PC-9 (cell line): Measurements from ENCODE around the gene TNK1. TPM values are rescaled to one million over a fixed set of nuclear protein-coding genes. Genes with fewer than 3 reads are reported as not detected.

ENCODE experiments used
- BruUV-seq: library from RNA; stranded (reverse); fragments of 400-500 nt; replicated peaks from 2 replicates; lab custom pipeline; 2021; lab: Mats Ljungman, UMichigan
- CTCF ChIA-PET: fragments of 300-600 bp; sonication (Branson Sonifier 250); formaldehyde crosslinking; loops from one replicate; lab custom pipeline; 2022; ENCODE audit warnings: antibody characterized with exemption; lab: Charles Lee
- POLR2A ChIA-PET: fragments of 300-600 bp; sonication (Branson Sonifier 250); formaldehyde crosslinking; loops from one replicate; lab custom pipeline; 2022; ENCODE audit warnings: antibody characterized with exemption; ENCODE audit not compliant: unreplicated experiment; lab: Charles Lee
- DNase-seq, 2 experiments: peaks; one replicate each; pipeline versions ENCODE4 v3.0.0 to v3.0.0-alpha.2; 2015 to 2022; ENCODE audit warnings: mixed read lengths in 1 of 2
- H2AFZ ChIP-seq: fragments of 200-600 bp; sonication (generic); 2 replicates; pipeline ENCODE4 v1.8.1; 2017; ENCODE audit warnings: antibody characterized with exemption
- H3F3A ChIP-seq: fragments of 200-600 bp; sonication (generic); 2 replicates; pipeline ENCODE4 v1.8.1; 2017; ENCODE audit warnings: antibody characterized with exemption, mild to moderate bottlenecking, low read depth; ENCODE audit not compliant: insufficient read depth
- H3K27ac ChIP-seq: fragments of 200-600 bp; sonication (generic); 2 replicates; pipeline ENCODE4 v1.6.1; 2016; ENCODE audit warnings: mixed run types
- H3K27me3 ChIP-seq: fragments of 200-600 bp; sonication (generic); 2 replicates; pipeline ENCODE4 v1.6.1; 2016; ENCODE audit warnings: low read depth, mixed run types; ENCODE audit not compliant: insufficient read depth
- H3K36me3 ChIP-seq: fragments of 200-600 bp; sonication (generic); 2 replicates; pipeline ENCODE4 v1.6.1; 2016; ENCODE audit warnings: low read depth, mixed run types
- H3K4me1 ChIP-seq: fragments of 200-600 bp; sonication (generic); replicated peaks from 2 replicates; pipeline ENCODE4 v1.6.1; 2016; ENCODE audit warnings: mixed run types; ENCODE audit not compliant: insufficient read depth
- H3K4me2 ChIP-seq: fragments of 200-600 bp; sonication (generic); 2 replicates; pipeline ENCODE4 v1.6.1; 2017; ENCODE audit warnings: mixed run types
- H3K4me3 ChIP-seq: fragments of 200-600 bp; sonication (generic); 2 replicates; pipeline ENCODE4 v1.6.1; 2016; ENCODE audit warnings: mixed run types
- H3K79me2 ChIP-seq: fragments of 200-600 bp; sonication (generic); 2 replicates; pipeline ENCODE4 v1.6.1; 2017; ENCODE audit warnings: low read depth, mixed run types
- H3K9me2 ChIP-seq: fragments of 200-600 bp; sonication (generic); 2 replicates; pipeline ENCODE4 v1.8.1; 2017; ENCODE audit warnings: mild to moderate bottlenecking; ENCODE audit not compliant: insufficient read depth
- H3K9me3 ChIP-seq: fragments of 200-600 bp; sonication (generic); 2 replicates; pipeline ENCODE4 v1.8.1; 2016; ENCODE audit warnings: low read depth; ENCODE audit not compliant: insufficient read depth
- H4K20me1 ChIP-seq: fragments of 200-600 bp; sonication (generic); 2 replicates; pipeline ENCODE4 v1.8.1; 2017; ENCODE audit not compliant: insufficient read depth
- CTCF ChIP-seq: fragments of 200-600 bp; sonication (generic); conservative IDR thresholded peaks from 2 replicates; pipeline ENCODE4 v1.6.1; 2017; ENCODE audit warnings: mixed run types, antibody characterized with exemption, mild to moderate bottlenecking, moderate library complexity
- EZH2 ChIP-seq: fragments of 200-600 bp; sonication (generic); IDR thresholded peaks from 2 replicates; pipeline ENCODE4 v1.8.0; 2017; ENCODE audit warnings: antibody characterized with exemption, low read depth
- intact Hi-C: fragments of 100-400 bp; cut with micrococcal nuclease; formaldehyde crosslinking; loops from one replicate; pipeline ENCODE4 v1.10.0; 2022; ENCODE audit not compliant: unreplicated experiment
- total RNA-seq: library from RNA; stranded (reverse); gene quantifications from 2 replicates; pipeline ENCODE4 v1.2.3, GENCODE V29; 2021

Gene TNK1
- total RNA-seq, 1 experiment from 2014 or later = 18.8 TPM

GRCh38 chr17:7356072-7356549 lies 24.8 kb upstream of the TNK1 start:
- H2AFZ ChIP-seq = no peak overlapping the region
- TF ChIP-seq EZH2 (no peak), CTCF (peak; percentile 77)
- peak overlapping the region; percentile 50; the same call in 1 of the 2 replicates for H3K4me2 ChIP-seq
- ChIA-PET CTCF (interaction anchor here (0.6 to 1.6 kb wide), 5 partner anchors 85 to 320 kb away, joined by 3 to 6 read pairs (median 3); partner anchors contain the start of genes POLR2A and SLC16A13), POLR2A (interaction anchor here (0.6 to 1.0 kb wide), 3 partner anchors 48 to 358 kb away, joined by 3 to 6 read pairs (median 4); partner anchors contain the start of gene TMEM256)
- peaks cover 15% of the 10 kb centered on the region for H4K20me1 ChIP-seq
- H3K9me2 ChIP-seq = no peaks in the 10 kb centered on the region
- peaks cover 21% of the 10 kb centered on the region; the same call in 1 of the 2 replicates for H3K4me1 ChIP-seq
- intact Hi-C loops = loop anchor here (1.0 to 5.0 kb wide), 5 partner anchors 25 to 333 kb away; partner anchors contain the start of genes SENP3, TMEM102, TNK1 and WRAP53
- no peaks in the 10 kb centered on the region for H3K36me3 ChIP-seq
- H3K9me3 ChIP-seq = no peaks in the 10 kb centered on the region
- no TSS peak for BruUV-seq
- no peak overlapping the region for H3K4me3 ChIP-seq
- DNase-seq = peak; percentile 58 to 92
- H3F3A ChIP-seq = peaks cover 20% of the 10 kb centered on the region
- no peak overlapping the region for H3K27ac ChIP-seq
- H3K79me2 ChIP-seq = peaks cover 28% of the 10 kb centered on the region
- H3K27me3 ChIP-seq = no peaks in the 10 kb centered on the region

DNA sequence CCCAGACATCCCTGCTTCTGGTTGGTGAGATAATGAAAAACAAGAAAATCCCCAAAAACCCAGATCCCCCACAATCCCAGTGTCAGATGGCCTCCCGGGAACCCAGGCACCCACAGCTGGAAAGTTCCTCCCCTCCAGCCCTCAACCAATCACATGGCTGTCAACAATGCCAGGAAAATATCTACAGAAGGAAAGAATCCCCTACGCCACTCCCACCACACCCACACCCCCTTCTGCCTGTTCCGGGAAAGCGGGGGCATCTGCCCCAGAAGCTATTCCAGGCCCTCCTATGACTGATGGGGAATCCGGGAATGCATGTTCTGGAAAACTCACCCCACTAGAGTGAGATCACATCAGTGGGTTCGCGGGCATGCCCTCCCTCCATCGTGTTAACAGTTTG lies 24.1 kb upstream of the TNK1 start:
- Histone ChIP-seq H4K20me1 (peaks cover 15% of the 10 kb centered on the region), H2AFZ (no peak overlapping the region), H3K36me3 (no peaks in the 10 kb centered on the region), H3K4me1 (peaks cover 21% of the 10 kb centered on the region; the same call in 1 of the 2 replicates), H3K79me2 (peaks cover 25% of the 10 kb centered on the region), H3K9me3 (no peaks in the 10 kb centered on the region), H3K4me2 (no peak overlapping the region), H3K27me3 (no peaks in the 10 kb centered on the region), H3K4me3 (no peak overlapping the region), H3K9me2 (no peaks in the 10 kb centered on the region), H3K27ac (no peak overlapping the region), H3F3A (peaks cover 16% of the 10 kb centered on the region; the same call in 1 of the 2 replicates)
- no peak for DNase-seq
- intact Hi-C loops = loop anchor here (1.0 to 5.0 kb wide), 5 partner anchors 24 to 332 kb away; partner anchors contain the start of genes SENP3, TMEM102, TNK1 and WRAP53
- BruUV-seq = no TSS peak
- ChIA-PET CTCF (interaction anchor here (0.7 to 1.1 kb wide), 2 partner anchors 151 to 321 kb away, joined by 3 read pairs; partner anchors contain the start of gene SLC16A13), POLR2A (interaction anchor here (0.6 kb wide), 2 partner anchors 203 to 357 kb away, joined by 3 to 6 read pairs; no protein-coding TSS in a partner anchor)
- TF ChIP-seq CTCF (no peak), EZH2 (no peak)

DNA sequence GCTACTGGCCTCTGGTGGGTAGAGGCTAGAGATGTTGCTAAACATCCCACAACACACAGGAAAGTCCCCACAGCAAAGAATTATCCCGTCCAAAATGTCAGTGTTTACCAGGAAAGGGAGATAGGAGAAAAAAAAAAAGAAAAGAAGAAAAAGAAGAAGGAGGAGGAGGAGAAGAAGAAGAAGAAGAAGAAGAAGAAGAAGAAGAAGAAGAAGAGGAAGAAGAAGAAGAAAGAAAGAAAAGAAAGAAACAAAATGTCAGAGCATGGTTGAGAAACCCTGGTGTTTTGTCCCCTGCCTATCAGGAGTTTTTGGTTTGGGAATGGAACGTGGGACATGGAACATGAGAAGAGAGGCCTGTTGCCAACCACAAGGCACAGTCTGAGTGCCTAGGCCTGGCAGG lies 23.5 kb upstream of the TNK1 start:
- Histone ChIP-seq H3K4me2 (no peak overlapping the region), H3K9me2 (no peaks in the 10 kb centered on the region), H3K27me3 (no peaks in the 10 kb centered on the region), H3F3A (peaks cover 12% of the 10 kb centered on the region; the same call in 1 of the 2 replicates), H3K4me1 (peaks cover 21% of the 10 kb centered on the region; the same call in 1 of the 2 replicates), H3K36me3 (no peaks in the 10 kb centered on the region), H3K79me2 (peaks cover 24% of the 10 kb centered on the region), H3K27ac (no peak overlapping the region), H3K9me3 (no peaks in the 10 kb centered on the region), H4K20me1 (peaks cover 15% of the 10 kb centered on the region), H3K4me3 (no peak overlapping the region), H2AFZ (no peak overlapping the region)
- no peak for DNase-seq
- TF ChIP-seq CTCF = no peak
- TF ChIP-seq EZH2 = no peak
- BruUV-seq = no TSS peak
- POLR2A ChIA-PET = interaction anchor here (0.6 kb wide), 1 partner anchor 35 kb away, joined by 3 read pairs; no protein-coding TSS in a partner anchor
- intact Hi-C loops = loop anchor here (2.0 to 5.0 kb wide), 3 partner anchors 23 to 331 kb away; partner anchors contain the start of genes TNK1 and WRAP53
- CTCF ChIA-PET = no interaction called here
